HG03196 (cell line): ENCODE data around the gene ZNF428.
"Not testable (repeated sequence)": the region's sequence is repeated elsewhere in the genome, so short reads cannot be mapped to it uniquely, and the experiment has no call there.

Experiments
- ATAC-seq: cut with Tn5 transposase; IDR thresholded peaks from one replicate; pipeline ENCODE4 v1.9.1; 2021; ENCODE audit not compliant: unreplicated experiment

The ZNF428 gene

DNA sequence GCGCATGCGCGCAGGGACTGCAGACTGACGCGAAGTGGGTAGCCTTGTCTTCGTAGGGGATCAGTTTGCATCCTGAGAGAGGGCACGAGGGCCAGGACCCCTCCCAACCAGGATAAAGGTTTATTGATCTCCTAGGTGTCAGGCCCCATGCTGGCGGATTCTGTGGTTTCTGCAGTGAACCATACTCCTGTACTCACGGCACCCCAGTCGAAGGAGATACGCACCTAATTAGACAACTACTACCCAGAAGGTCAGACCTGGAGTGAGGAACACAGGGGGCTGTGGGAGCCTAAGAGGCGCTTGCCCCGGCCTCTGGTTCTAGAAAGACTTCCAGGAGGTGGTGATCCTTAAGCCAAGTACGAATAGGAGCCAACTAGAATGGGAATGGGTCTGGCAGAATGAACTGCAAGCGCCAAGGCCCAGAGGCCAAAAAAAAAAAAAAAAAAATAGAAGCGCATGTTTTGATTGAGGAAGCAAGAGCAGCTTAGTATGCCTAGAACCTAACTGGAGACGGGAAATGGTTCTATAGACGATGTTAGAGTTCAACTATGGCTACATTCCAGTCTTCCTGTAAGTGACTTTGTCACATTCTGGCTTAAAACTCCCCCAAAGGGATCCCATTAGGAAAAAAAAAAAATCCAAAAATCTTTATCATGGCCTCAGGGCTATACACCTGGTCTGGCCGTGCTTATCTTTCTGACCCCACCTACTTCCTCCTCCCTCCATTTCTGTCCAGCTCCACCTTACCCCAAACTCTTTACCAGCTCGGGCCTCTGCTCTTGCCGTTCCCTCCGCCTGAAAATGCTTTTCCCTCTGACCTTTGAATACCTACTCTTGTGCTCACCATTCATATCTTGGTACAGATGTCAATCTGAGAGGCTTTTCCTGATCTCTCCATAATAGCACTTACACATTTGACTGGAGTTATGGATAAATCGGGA is 902 bp upstream of the ZNF428 start:
- ATAC-seq: no peak

DNA sequence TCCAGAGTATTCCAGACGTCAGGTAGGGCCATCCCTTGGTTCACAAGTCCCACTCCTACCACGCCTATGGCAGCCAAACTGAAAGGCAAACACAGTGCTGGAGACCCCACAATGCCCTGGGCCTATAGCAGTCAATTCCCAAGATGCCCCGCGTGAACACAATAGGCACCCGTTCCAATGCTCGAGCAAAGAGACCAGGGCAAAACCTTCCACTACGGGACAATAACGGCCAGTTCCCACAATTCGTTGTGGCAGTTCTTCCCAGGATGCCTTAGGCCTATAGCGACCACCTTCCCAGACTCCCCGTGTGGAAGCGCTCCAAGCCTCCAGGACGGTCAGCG is 538 bp downstream of the ZNF428 start:
- peak; percentile 23 for ATAC-seq

DNA sequence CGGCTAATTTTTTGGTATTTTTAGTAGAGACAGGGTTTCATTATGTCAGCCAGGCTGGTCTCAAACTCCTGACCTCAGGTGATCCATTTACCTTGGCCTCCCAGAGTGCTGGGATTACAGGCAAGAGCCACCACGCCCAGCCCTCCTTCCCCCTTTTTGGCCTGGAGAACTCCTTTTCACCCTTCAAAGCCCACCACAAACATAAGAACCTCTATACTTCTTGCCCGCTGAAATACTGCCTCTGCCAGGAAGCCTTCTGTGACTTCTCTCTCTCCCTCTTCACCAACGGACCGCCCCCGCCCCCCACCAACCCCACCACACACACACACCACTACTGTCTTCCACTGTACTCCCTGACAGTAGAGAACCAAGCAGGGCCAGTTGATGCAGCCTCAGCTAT is 2.5 kb downstream of the ZNF428 start:
- no peak for ATAC-seq

GRCh38 chr19:43616306-43616705 is 3.1 kb downstream of the ZNF428 start:
- ATAC-seq: no peak

DNA sequence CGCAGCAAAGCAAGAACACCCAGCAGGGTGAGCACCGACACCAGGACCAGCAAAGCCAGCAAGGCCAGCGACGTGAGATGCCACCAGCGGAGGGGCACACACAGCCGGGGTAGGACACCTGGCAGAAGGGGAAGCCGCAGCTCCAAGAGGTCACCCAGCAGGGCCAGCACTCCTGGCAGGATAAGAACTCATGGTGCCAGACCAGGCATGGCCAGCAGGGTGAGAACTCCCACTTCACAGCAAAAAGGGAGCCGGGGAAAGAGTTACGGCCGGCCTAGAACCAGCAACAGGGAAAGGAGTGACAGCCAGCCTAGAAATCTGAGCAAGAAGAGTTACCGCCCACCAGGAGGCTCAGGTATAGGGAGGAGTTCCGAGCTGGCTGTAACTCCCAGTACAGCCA is 7.1 kb downstream of the ZNF428 start:
- ATAC-seq: no peak

DNA sequence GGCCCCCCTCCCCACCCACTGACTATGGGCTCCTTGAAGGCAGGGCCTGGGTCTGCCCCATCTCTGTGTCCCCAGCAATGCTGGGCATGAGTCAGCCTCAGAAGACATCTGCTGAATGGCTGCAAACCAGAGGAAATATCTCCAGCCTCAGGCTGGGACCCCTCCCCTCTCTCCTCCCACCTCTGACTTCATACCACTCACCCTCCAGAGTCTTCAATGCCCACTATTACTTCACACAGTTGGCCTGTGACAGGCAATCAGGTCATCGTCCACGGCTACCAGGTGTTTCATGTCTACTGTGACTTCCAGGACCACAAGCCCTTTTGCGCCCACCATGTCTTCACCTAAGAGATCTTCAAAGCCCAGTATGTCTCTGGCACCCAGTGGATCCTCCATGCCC is 7.6 kb downstream of the ZNF428 start, which contains the start of gene SRRM5:
TSS of gene SRRM5 (plus strand) at position 301 of the 400 bp plus-strand sequence. CDS start at position 335, 34 bp downstream.
- no peak for ATAC-seq

DNA sequence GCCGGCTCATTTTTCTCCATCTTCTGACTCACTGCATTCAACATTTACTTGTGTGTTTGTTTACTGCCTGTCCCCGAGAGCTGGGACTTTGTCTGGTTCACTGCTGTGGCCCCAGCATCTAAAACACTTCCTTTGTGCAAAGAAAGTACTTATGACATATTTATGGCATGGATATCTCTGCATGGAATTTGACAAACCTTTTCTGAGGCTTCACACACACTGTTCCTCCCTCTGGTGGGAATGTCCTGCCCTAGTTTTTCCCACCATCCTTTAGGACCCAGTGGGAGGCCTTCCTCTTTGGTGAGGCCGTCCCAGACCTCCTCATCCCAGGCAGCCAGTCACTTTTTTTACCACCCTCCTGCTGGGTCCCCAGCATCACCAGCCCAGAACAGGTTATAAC is 8.9 kb downstream of the ZNF428 start:
- no peak for ATAC-seq

- no peak for ATAC-seq
Measured at GRCh38 chr19:43609872-43610271, 9.6 kb downstream of the ZNF428 start.

DNA sequence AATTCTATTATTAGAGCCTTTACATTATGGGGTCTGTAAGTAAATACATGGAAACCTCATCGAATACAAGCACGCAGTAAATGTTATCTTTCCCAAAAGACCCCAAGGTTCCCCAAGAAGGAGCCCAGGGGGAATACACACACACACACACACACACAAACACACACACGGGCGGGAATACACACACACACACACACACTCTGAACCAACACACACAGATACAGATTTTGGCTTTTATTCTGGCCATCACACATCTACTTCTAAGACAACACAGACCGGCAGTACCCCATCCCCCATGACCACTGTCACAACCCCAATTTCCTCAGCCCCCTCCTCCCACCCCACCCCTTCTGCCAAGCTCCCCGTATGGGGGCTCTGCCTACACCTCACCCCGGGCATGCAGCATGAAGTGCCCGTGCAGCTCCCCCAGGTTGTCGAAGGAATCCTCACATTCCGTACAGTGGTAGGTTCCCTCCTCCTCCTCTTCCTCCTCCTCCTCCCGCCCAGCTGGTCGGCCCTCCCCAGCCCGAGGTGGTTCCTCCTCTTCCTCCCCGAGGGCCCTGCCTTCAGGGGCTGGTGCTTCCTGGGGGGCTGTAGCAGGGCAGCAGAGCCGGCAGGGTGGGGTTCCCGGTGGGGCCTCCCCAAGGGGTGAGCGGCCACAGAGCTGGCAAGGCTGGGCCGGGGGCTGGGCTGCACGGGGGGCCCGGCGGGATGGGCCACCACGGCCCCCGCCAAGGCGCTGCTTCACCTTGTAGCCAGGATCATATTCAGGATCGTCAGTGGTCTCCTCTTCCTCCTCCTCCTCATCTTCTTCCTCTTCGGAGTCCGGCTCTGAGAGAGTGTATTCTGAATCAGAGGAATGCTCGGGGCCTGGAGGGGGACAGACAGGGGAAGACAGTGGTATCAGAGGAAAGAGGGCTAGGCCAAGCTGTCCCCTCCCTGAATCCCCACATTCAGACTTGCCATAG is 11.9 kb downstream of the ZNF428 start:
- ATAC-seq: no peak

GRCh38 chr19:43606569-43607229 is 12.7 kb downstream of the ZNF428 start:
- no peak for ATAC-seq

- ATAC-seq: no peak
Measured at GRCh38 chr19:43605875-43606568, 13.4 kb downstream of the ZNF428 start.

GRCh38 chr19:43600326-43600725 is 19.1 kb downstream of the ZNF428 start:
- ATAC-seq: not testable (repeated sequence)

DNA sequence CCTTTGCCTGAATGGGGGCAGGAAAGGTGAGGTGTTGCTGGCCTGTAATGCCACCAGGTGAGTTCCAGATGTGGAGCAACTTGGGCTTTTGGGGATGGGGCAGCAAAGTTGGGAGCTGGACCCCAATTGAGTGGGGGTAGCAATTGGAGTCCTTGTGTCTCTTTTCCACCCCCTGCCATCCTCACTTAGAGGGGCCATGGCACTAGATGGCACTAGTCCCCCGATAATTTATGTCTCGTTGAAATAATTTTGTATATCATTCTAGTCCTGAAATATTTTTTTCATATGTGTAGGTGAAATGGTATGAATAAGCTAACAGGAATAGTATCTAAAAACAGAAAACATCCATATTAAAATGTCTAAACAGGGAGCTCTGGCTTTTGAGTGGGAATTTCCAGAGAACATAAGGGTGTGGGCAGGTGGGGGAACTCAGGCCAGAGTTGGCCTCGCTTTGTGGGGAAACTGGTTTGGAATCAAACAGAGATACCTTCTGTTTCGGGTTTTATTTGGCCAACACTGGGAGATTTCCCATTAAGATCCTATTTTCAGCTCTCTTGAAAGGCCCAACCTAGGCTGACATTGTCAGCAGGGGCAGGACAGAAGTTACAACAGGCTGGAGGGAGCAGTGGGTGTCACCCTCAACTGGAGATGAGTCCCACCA is 19.7 kb downstream of the ZNF428 start:
- no peak for ATAC-seq

DNA sequence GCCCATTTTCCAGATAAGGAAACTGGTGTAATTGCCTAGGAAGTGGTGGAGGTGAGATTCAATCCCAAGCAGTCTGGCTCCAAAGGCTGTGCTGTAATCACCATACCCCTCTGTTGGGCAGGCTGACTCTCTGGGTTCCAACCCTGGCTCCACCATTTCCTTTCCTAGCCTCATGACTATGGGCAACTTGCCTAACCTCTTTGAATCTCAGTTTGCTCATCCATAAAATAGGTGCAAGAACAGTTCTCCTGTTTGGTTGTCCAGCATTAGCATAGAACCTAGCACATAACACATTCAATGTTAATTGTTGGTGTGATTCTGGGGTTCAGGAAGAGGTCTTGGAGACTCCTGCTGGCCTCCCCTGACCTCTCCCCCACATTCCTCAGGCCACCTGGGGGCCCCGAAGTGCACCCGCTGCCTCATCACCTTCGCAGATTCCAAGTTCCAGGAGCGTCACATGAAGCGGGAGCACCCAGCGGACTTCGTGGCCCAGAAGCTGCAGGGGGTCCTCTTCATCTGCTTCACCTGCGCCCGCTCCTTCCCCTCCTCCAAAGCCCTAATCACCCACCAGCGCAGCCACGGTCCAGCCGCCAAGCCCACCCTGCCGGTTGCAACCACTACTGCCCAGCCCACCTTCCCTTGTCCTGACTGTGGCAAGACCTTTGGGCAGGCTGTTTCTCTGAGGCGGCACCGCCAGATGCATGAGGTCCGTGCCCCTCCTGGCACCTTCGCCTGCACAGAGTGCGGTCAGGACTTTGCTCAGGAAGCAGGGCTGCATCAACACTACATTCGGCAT is 20.8 kb downstream of the ZNF428 start:
- no peak for ATAC-seq

DNA sequence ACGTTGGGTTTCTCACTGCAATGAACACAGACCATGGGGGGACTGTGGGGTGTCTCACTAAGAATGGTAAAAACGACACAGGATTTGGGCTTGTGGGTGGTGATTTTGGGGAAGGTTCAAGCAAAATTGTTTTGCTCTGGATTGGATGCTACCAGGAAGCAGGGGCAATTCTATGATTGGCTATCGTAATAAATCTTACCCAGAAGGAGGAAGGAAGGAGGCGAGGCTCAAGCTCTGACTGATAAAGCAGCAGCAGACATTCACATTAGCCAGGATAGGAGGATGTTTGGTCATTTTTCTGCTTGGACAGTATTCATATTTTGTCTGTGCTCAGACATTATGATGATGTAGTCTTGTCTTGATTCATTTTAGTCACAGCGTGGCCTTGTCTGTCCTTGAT is 21.6 kb downstream of the ZNF428 start:
- ATAC-seq: no peak

DNA sequence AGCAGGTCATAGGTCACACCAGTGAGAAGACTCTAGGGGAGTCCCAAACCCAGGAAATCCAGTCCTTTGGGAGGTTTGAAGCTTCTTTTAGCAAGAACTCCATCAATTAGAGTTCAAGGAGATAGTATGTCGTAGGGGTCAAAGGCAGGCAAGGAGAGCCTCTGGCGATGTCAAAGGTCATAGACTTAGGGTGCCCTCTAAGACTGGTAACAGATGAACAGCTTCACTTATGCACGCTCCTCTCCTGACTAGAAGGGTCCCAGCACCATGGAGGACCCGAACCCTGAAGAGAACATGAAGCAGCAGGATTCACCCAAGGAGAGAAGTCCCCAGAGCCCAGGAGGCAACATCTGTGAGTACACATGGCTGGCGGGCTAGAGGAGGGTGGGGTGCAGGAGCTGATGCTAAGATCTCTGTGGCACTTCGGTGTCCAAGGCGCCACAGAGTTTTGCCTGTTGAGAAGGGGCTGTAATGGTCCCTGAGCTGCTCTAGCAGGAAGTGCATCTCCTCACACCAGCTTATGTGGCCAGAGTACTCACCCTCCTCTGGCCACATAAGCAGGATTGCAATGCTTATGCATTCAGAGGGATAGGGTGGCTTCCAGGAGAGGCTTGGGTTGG is 22.5 kb downstream of the ZNF428 start:
- no peak for ATAC-seq

- peak; percentile 71 for ATAC-seq
Measured at GRCh38 chr19:43595999-43596841, 23.2 kb downstream of the ZNF428 start, which contains the start of the genes IRGQ and ZNF576. TSS of gene IRGQ (minus strand) at chr19:43596134. CDS start at chr19:43595338, 796 bp downstream. TSS of gene ZNF576 (plus strand) at chr19:43596595. CDS start at chr19:43597109, 514 bp downstream.

GRCh38 chr19:43595605-43595998 is 23.8 kb downstream of the ZNF428 start:
- ATAC-seq: peak; percentile 1
